ENCODE measurements around the gene GARIN5B. TPM values are rescaled to one million over a fixed set of nuclear protein-coding genes. Genes with fewer than 3 reads are reported as not detected.

The GARIN5B gene
- total and polyA plus RNA-seq, 2 of the 13 experiments (the other 11 are each of a cell fraction or from before 2014, with no cell fraction given) = not detected

- no peak for TF ChIP-seq DDIT3 (CRISPR knock-in tag; IDR thresholded peaks at IDR 0.05)
- no peak for TF ChIP-seq PBX2 (CRISPR knock-in tag; IDR thresholded peaks at IDR 0.05)
- no peak for TF ChIP-seq ETV5 (CRISPR knock-in tag; IDR thresholded peaks at IDR 0.05; ENCODE audit: borderline replicate concordance)
- peak; percentile 87 for TF ChIP-seq GABPB1 (CRISPR knock-in tag; IDR thresholded peaks at IDR 0.05)
- TF ChIP-seq FOSL1 (CRISPR knock-in tag; IDR thresholded peaks at IDR 0.05; ENCODE audit: borderline replicate concordance) = no peak
- TF ChIP-seq CREM (IDR thresholded peaks at IDR 0.05) = peak; percentile 89
- no peak for TF ChIP-seq CREM (CRISPR knock-in tag; IDR thresholded peaks at IDR 0.05)
- TF ChIP-seq RXRB (CRISPR knock-in tag; IDR thresholded peaks at IDR 0.05; ENCODE audit: borderline replicate concordance) = no peak
- no peak for TF ChIP-seq ZFYVE20 (CRISPR knock-in tag; IDR thresholded peaks at IDR 0.05; ENCODE audit: borderline replicate concordance, low read depth)
- no peak for TF ChIP-seq ZBTB40 (IDR thresholded peaks at IDR 0.05)
- TF ChIP-seq ZBTB40 (CRISPR knock-in tag; IDR thresholded peaks at IDR 0.05) = no peak
- TF ChIP-seq ZBTB43 (CRISPR knock-in tag; conservative IDR thresholded peaks at IDR 0.05) = no peak
- TF ChIP-seq FOSL2 (CRISPR knock-in tag; IDR thresholded peaks at IDR 0.05) = 0 out of 2 replicates have a peak, but pooled peaks have one; percentile 13
- no peak for TF ChIP-seq JUN (CRISPR knock-in tag; IDR thresholded peaks at IDR 0.05)
- 0 out of 2 replicates have a peak, but pooled peaks have one; percentile 18 for TF ChIP-seq FOXK1 (CRISPR knock-in tag; IDR thresholded peaks at IDR 0.05; ENCODE audit: borderline replicate concordance, low read depth)
- TF ChIP-seq KAT7 (CRISPR knock-in tag; IDR thresholded peaks at IDR 0.05; ENCODE audit: borderline replicate concordance) = no peak
- no peak for TF ChIP-seq RBM22 (optimal IDR thresholded peaks at IDR 0.05; ENCODE audit: low read length)
Measured at GRCh38 chr19:55305491-55305890, 57.6 kb downstream of the GARIN5B start (continued).
